ENCODE data around the gene SF3A2.
"Not testable (repeated sequence)": the region's sequence is repeated elsewhere in the genome, so short reads cannot be mapped to it uniquely, and the experiment has no call there.

The SF3A2 gene

DNA sequence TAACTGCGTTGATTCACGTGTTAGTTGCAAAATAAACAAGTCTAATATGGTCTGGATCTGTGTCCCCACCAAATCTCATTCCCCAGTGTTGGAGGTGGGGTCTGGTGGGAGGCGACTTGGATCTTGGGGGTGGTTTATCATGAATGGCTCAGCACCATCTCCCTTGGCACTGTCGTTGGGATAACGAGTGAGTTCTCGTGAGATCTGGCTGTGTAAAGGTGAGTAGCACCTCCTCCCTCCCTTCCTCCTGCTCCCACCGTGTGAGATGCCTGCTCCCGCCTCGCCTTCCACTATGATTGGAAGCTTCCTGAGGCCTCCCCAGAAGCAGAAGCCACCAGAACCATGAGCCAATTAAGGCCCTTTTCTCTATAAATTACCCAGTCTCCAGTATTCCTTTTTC, 40.5 kb downstream of the SF3A2 start:
- no peak for DNase-seq

DNA sequence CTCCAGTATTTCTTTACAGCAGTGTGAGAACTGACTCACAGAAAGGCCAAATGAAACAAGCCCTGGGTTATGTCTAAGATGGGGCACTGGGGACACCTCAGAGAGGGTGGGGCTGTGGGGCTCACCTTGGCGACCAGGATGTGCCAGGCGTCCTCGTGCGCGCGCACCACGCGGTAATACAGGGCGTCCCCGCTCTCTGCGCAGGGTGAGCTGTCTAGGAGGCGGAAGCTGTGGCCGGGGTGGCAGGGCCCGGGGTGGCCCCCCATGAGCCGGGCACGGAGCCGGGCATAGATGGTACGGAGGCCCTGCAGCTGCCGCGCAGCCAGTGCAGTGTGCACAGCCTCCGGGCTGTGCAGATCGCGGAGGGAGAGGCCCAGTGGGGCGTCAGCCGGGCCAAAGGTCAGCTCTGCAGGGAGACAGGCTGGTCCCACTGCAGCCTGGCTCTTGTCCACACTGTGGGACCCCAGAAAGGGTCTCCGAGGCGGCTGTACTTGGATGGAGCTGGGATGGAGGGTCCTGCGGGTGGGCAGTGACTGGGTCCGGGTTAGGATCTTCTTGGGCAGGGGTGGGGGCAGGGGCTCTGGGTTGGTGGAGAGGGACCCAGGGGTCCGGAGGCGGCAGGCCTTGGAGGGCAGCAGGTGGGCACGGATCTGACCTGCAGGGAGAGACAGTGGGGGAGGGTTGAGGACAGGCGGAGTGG, 42.0 kb downstream of the SF3A2 start:
- no peak for DNase-seq

DNA sequence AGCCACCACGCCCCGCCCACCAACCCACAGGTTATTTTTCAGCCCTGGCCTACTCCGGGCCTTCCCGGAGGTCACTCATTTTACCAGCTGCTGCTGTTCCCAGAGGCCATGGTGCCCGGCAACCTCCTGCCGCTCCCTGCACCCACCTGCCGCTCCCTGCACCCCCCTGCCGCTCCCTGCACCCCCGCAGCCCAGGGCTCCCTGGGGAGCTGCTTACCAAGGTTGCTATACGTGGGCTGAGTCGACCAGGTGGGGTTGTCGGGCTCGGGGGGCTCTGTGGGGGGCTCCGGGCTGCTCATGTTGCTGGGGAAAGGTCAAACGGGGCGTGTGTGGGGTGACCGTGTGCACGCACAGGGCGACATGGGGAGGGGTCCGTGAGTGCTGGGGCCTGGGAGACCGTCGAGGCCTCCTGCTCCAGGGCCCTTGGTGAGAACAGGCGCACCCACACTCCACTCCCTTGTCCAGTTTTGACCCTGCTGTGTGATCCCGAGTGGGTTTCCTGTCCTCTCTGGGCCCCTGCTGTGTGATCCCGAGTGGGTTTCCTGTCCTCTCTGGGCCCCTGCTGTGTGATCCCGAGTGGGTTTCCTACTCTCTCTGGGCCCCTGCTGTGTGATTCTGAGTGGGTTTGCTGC, 44.1 kb downstream of the SF3A2 start:
- no peak for DNase-seq

DNA sequence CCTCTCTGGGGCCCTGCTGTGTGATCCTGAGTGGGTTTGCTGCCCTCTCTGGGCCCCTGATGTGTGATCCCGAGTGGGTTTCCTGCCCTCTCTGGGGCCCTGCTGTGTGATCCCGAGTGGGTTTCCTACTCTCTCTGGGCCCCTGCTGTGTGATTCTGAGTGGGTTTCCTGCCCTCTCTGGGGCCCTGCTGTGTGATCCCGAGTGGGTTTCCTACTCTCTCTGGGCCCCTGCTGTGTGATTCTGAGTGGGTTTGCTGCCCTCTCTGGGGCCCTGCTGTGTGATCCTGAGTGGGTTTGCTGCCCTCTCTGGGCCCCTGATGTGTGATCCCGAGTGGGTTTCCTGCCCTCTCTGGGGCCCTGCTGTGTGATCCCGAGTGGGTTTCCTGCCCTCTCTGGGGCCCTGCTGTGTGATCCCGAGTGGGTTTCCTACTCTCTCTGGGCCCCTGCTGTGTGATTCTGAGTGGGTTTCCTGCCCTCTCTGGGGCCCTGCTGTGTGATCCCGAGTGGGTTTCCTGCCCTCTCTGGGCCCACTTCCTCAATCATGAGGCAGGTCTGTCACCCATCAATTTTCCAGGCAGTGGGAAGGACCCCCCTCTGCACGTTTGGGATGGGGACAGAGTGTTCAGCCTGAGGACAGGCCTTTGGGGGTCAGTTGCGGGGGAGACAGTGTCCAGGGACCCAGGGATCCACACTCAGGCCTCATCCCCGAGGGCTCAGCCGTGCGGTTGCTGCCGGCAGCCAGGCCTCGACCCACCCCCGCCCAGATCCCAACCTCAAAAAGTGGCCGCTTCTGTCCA, 44.8 kb downstream of the SF3A2 start:
- DNase-seq, result not testable (repeated sequence)

DNA sequence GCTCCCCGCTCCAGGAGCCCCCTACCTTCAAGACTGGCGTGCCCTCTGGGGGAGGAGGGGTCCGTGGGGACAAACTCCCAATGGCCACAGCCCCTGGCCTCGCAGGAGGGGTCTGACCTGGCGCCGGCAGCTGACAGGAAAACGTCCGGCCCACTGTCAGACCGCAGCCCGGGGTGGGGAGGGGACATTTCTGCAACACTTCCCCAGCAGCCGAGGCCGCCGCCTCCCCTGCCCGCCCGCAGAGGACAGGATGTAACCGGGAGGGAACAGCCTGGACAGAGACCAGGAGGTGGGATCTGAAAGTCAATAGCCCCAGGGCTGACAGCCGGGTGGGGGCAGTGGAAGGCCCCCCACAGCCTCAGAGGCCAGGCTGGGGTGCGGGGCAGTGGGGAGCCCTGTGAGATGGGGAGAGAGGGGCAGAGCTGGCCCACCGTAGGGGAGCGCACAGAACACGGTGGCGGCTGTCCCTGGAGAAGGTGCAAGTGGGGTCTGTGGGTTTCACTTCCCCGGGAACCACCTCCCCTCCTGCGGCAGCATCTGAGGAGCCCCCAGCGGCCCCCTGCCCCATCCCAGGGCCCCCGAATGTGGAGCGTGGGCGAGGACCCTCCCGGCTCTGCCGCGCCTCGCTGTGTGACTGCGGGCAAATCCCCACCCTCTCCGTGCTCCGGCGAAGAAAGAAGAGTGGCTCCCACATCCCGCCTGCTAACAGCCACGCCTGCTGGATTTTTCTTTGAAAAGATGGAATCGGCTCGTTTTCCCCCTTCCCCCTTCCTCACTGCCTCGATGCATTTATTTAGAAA, 45.6 kb downstream of the SF3A2 start, which contains the start of gene PEAK3:
Gene PEAK3, minus strand, starts transcription at position 114 of the 800 bp plus-strand sequence. CDS start 1,244 bp downstream, outside the sequence.
- DNase-seq, result no peak

DNA sequence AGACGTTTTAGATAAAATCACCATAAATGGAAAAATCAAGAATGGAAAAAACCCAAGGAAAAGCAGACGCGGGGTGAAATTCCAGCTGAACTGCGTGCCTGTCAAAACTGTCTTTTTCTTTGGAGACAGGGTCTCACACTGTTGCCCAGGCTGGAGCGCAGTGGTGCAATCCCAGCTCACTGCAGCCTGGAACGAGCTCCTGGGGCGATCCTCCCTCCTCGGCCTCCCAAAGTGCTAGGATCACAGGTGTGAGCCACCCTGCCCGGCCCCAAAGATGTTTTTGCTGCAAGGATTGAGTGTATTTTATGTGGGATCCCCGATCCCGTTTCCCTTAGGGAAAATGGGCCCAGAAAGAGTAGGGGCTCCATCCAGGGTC, 46.2 kb downstream of the SF3A2 start:
- no peak for DNase-seq

DNA sequence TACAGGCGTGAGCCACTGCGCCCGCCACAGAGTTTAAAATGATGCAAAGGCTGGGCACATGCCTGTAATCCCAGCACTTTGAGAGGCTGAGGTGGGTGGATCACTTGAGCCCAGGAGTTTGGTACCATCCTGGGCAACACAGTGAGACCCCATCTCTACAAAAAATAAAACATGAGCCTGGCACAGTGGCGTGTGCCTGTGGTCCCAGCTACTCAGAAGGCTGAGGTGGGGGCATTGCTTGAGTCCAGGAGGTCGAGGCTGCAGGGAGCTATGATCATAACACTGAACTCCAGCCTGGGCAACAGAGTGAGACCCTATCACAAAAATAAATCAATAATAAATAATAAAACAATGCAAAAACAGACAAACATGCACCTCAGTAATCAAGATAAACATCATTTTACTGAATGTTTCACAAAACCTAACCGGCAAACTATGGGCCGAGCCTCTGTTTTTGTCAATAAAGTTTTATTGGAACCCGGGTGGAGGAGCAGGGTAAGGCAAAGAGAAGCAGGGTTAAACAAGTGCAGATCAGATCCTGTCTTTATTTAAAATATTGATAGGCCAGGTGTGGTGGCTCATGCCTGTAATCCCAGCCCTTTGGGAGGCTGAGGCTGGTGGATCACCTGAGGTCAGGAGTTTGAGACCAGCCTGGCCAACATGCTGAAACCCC, 47.3 kb downstream of the SF3A2 start:
- no peak for DNase-seq

DNA sequence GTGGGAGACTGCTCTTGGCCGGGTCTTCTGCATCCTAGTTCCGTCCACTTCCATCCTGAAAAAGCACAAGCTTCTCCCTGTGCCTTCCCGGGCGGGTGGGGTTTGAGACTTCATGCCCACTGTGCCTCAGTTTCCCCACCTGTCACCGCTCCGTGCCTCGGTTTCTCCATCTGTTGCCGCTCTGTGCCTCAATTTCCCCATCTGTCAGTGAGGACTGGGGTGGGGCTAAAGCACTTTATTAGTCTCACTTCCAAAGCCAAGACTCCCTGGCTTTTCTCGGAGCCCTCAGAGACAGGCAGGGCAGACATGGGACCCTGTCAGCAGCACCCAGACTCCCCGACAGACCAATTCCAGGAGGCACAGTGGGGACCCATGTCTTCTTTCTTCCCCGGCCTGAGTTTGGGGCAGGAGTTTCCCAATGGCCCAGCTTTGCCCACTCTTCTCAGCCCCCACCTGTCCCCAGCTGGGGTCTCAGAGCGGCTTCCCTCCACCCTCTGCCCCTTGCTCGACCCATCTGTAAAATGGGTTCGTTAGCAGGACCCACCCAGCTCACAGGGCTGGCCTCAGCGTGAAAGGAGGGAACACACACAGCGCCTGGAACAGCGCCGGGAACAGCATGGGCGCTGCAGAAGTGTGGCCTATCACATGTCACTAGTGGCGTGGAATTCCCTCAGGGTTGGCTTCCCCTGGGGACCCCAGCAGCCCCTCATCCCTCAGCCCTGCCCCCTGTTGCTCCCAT, 49.9 kb downstream of the SF3A2 start:
- DNase-seq, result no peak

DNA sequence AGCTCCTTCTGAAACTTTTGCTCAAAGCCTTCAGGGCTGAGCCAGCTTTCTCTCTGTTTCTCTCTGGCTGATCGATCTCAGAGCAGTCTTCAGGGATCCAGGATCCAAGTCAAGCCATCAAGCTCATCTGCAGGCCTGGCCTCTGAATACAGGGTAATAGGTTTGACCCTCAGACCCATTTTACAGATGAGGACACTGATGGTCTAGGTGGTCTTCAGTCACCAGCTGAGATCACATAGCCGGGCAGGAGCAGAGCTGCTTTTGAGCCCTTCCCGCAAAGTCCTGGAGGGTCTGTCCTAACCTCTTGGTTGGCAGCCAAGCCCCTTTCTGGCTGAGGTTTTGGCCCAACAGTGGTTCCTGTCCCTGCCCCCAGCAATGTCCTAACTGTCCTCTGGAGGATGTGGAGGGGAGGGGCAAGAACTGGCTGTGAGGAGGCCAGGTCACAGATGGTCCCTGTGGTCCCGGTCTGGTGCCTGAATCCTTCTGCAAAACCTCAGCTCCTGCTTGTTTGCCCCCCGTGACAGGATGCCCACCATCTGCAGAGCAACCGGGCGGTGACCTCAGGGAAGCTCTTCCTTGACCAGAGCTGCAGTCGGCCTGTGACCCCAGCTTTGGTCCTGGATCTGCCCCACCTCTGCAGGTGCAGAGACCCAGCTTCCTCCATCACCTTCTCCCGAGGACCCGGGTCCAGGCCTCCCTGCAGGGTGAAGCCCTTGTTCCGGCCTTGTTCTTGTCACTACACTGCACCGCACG, 51.1 kb downstream of the SF3A2 start:
- no peak for DNase-seq

DNA sequence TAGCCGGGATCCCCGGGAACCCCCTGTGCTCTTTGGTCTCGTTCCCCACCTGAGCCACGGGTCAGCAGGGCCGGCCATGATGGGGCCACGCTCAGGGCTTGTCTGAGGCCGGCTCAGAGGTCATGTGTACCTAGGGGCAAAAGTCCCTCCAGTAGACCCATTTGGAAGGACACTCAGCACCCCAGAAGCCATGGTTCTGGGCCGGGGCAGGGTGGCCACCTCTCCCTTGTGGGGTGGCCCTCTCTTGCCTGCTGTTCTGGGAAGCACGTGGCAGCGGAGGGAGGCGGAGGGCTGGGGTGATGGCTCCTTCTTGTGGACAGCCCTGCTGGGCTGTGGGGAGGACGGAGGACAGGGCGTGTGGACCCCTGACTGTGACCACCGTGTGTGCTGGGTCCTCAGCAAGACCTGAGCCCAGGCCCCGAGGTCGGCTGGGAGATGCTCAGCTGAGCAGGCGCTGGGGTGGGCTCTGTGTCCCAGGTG, 51.8 kb downstream of the SF3A2 start:
- DNase-seq, result no peak

DNA sequence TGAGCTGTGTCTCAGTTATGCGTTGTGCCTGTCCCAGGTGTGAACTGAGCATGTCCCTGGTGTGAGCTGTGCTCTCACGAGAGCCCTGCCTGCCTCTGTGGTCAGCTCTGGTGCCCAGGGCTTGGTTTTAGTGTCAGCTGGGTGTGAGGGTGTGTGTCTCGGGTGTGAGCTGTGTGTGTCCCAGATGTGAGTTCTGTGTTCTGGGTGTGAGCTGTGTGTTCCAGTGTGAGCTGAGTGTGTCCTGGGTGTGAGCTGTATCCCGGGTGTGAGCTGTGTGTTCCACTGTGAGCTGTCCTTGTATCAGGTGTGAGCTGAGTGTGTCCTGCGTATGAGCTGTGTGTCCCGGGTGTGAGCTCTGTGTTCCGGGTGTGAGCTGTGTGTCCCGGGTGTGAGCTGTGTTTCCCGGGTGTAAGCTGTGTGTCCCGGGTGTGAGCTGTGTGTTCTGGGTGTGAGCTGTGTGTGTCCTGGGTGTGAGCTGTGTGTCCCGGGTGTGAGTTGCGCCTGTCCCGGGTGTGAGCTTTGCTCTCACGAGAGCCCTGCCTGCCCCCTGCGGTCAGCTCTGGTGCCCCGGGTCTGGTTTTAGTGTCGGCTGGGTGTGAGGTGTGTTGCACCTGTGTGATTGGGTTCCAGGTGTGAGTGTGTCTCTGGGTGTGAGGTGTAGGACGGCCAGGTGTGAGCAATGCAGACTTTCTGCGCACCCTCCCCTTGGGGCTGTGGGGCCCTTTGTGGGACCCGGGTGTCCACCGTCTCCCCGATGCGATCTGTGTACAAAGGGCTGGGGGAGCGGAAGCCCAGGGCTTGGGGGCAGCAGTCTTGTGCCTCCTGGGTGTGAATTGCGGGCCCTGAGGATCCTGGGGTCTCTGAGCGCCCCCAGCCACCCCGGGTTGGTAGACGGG, 52.4 kb downstream of the SF3A2 start:
- no peak for DNase-seq

DNA sequence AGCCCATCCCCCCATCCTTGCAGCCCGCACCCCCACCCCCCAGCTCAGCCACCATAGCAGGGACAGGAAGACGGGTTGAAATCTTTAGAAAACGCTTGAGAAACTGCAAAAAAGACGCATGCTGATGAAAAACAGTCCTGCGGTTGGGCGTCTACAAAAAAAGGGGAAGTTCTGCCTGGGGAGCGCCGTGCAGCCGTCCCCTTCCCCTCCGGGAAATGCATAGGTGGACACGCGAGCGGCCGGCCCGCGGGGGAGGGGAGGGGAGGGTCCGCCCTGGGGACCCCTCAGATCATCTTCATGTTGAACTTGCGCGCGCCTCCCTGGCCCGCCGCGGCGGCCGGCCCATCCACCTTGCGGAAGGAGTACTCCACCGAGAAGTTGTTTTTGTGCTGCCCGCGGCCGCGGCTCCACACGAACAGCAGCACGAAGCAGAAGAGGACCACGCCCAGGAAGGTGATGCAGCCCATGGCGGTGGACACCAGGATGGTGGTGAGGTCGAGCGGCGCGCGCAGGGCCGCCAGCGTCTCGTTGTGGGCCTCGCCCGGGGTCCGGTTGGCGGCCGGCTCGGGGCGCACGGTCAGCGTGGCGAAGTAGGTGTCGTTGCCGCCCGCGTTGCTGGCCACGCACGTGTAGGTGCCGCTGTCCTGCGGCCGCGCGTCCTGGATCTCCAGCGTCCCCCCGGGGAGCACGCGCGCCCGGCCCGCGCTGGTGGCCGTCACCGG, 53.3 kb downstream of the SF3A2 start:
- DNase-seq, result no peak

DNA sequence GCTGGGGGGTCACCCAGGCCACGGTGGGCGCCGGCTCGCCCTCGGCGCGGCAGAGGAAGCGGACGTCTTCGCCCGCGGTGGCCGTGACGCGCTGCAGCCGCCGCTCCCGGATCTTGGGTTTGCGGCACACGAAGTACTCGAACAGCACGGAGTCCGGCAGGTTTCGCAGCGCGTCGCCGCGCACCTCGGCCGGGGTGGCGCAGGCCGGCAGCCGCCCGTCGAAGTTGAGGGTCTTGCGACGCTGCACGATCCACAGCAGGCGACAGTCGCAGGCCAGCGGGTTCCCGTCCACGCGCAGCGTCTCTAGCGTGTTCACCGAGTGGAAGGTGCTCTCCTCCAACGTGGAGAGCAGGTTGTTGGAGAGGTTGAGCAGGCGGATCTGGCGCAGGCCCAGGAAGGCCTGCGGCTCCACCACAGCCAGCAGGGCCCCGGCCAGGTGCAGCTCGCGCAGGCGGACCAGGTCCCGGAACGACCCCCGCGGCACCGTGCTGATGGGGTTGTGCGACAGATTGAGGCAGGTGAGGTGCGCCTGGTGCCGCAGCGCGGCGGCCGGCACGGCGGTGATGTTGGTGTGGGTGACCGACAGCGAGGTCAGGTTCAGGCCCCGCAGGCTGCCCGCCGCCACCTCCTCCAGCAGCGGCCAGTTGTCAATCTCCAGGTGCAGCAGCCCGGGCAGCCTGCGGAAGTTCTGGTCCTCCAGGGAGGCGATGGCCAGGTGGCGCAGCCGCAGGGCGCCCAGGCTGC, 54.0 kb downstream of the SF3A2 start:
- DNase-seq, result no peak

DNA sequence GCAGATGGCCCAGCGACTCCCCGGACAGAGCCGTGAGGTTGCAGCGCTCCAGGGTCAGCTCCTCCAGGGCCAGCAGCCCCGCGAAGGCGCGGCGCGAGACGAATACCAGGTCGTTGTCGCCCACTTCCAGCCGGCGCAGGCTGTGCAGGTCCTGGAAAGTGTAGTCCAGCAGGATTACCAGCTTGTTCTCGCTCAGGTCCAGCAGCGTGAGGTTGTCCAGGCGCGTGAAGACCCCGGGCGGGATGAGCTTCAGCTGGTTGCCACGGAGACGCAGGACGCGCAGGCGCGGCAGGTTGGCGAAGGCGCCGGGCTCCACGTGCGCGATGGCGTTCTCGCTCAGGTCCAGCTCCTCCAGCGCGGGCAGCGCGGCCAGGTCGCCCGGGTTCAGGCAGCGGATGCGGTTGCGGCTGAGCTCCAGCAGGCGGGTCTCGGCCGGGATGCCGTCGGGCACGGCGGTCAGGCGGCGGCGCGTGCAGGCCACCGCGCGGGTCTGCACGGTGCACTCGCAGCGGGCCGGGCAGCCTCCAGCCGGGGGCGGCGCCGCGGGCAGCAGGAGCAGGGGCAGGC, 54.6 kb downstream of the SF3A2 start:
- DNase-seq, result no peak

DNA sequence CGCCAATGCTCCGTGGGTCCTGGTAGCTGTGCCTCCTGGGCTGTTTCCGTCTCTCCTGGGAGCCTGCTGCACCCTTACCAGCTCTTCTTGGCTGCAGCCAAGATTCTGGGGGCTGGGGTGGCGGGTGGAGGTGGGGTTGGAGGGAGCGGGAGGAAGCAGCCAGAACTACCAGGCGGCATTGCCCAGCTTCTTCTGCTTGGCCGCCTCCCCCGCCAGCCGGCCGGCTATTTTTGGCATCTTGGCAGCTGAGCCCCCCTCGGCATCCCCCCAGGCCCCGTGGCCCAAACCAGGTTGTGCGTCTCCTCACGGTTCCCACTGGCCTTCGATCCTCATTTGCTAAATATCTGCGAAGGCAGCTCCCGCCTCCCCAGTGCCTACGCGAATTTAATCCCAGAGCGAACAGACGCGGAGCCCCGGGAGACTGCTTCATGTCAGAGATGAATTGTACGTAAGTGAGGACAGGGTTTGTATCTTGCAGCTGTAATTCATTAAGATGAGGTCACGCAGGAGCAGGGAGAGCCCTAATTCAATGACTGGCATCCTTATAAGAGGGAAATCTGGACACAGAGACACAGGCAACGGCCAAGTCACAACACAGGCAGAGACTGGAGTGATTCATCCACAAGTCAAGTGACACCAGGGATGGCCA, 58.2 kb downstream of the SF3A2 start:
- no peak for DNase-seq

DNA sequence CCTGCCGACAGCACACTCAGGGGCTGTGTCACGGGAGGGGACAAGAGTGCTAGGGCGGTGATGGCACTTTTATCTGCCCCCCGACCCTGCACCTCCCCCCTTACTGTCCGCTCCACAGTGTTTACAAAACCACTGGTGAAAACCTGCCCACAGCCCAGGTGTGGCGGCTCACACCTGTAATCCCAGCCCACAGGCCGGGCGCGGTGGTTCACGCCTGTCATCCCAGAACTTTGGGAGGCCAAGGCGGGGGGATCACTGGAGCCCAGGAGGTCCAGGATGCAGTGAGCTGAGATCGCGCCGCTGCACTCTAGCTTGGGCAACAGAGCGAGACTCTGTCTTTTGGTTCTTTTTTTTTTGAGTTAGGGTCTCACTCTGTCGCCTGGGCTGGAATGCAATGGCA, 59.5 kb downstream of the SF3A2 start:
- no peak for DNase-seq
